ENCODE measurements around the gene KIF4A.
A peak's percentile ranks its signal among the peaks of the same experiment; 100 is the strongest.

KIF4A gene

GRCh38 chrX:70410921-70411320 is 121.0 kb downstream of the KIF4A start:
- ATAC-seq: no peak
- Mint-ChIP-seq H3K36me3 (no peaks in the 10 kb centered on the region), H3K9me3 (no peaks in the 10 kb centered on the region), H3K4me3 (no peak overlapping the region), H3K4me1 (no peaks in the 10 kb centered on the region), H3K27me3 (no peaks in the 10 kb centered on the region), H3K27ac (no peak overlapping the region)

- no peaks in the 10 kb centered on the region for H3K27me3 Mint-ChIP-seq
- H3K4me3 Mint-ChIP-seq: no peak overlapping the region
- H3K4me1 Mint-ChIP-seq: no peaks in the 10 kb centered on the region
- no peak overlapping the region for H3K27ac Mint-ChIP-seq
- H3K36me3 Mint-ChIP-seq: no peaks in the 10 kb centered on the region
- ATAC-seq: peak; percentile 36
- no peaks in the 10 kb centered on the region for H3K9me3 Mint-ChIP-seq
These were observed 121.6 kb downstream of the KIF4A start for GRCh38 chrX:70411475-70411874.

GRCh38 chrX:70421618-70422017 is 131.7 kb downstream of the KIF4A start:
- Mint-ChIP-seq H3K27me3 (peaks cover 9% of the 10 kb centered on the region), H3K4me1 (no peaks in the 10 kb centered on the region), H3K4me3 (no peak overlapping the region), H3K9me3 (no peaks in the 10 kb centered on the region), H3K27ac (no peak overlapping the region), H3K36me3 (no peaks in the 10 kb centered on the region)
- no peak for ATAC-seq

GRCh38 chrX:70422851-70423341 is 133.0 kb downstream of the KIF4A start, which contains the start of gene GDPD2:
GDPD2 (plus strand) TSS chrX:70423314; CDS start chrX:70424985, 1,671 bp downstream.
- Mint-ChIP-seq H3K4me3 (no peak within 1 kb of the TSS), H3K4me1 (no peaks in the 10 kb centered on the region), H3K27me3 (peaks cover 9% of the 10 kb centered on the region), H3K9me3 (no peaks in the 10 kb centered on the region), H3K36me3 (no peaks in the 10 kb centered on the region), H3K27ac (no peak within 1 kb of the TSS)
- no peak for ATAC-seq

- Mint-ChIP-seq H3K9me3 (no peaks in the 10 kb centered on the region), H3K4me1 (no peaks in the 10 kb centered on the region), H3K36me3 (no peaks in the 10 kb centered on the region), H3K4me3 (no peak overlapping the region), H3K27ac (no peak overlapping the region), H3K27me3 (peaks cover 9% of the 10 kb centered on the region)
- ATAC-seq: no peak
These were observed 134.2 kb downstream of the KIF4A start for GRCh38 chrX:70423936-70424675.

GRCh38 chrX:70424801-70425200 is 134.9 kb downstream of the KIF4A start:
- Mint-ChIP-seq H3K9me3 (no peaks in the 10 kb centered on the region), H3K27me3 (peaks cover 9% of the 10 kb centered on the region), H3K27ac (no peak overlapping the region), H3K4me1 (no peaks in the 10 kb centered on the region), H3K4me3 (no peak overlapping the region), H3K36me3 (no peaks in the 10 kb centered on the region)
- ATAC-seq: no peak

- no peak for ATAC-seq
- Mint-ChIP-seq H3K4me3 (no peak overlapping the region), H3K27ac (no peak overlapping the region), H3K9me3 (no peaks in the 10 kb centered on the region), H3K4me1 (no peaks in the 10 kb centered on the region), H3K36me3 (no peaks in the 10 kb centered on the region), H3K27me3 (peaks cover 9% of the 10 kb centered on the region)
These were observed 136.7 kb downstream of the KIF4A start for GRCh38 chrX:70426286-70427278.

GRCh38 chrX:70427365-70427764 is 137.5 kb downstream of the KIF4A start:
- H3K4me3 Mint-ChIP-seq: no peak overlapping the region
- H3K4me1 Mint-ChIP-seq: no peaks in the 10 kb centered on the region
- peaks cover 9% of the 10 kb centered on the region for H3K27me3 Mint-ChIP-seq
- no peaks in the 10 kb centered on the region for H3K9me3 Mint-ChIP-seq
- no peaks in the 10 kb centered on the region for H3K36me3 Mint-ChIP-seq
- ATAC-seq: no peak
- no peak overlapping the region for H3K27ac Mint-ChIP-seq

GRCh38 chrX:70429759-70430158 is 139.9 kb downstream of the KIF4A start:
- ATAC-seq: no peak
- H3K9me3 Mint-ChIP-seq: no peaks in the 10 kb centered on the region
- no peak overlapping the region for H3K27ac Mint-ChIP-seq
- no peaks in the 10 kb centered on the region for H3K36me3 Mint-ChIP-seq
- no peaks in the 10 kb centered on the region for H3K27me3 Mint-ChIP-seq
- peaks cover 11% of the 10 kb centered on the region for H3K4me1 Mint-ChIP-seq
- no peak overlapping the region for H3K4me3 Mint-ChIP-seq

GRCh38 chrX:70432936-70433847 is 143.3 kb downstream of the KIF4A start:
- Mint-ChIP-seq H3K4me3 (peak overlapping the region; percentile 89), H3K36me3 (no peaks in the 10 kb centered on the region), H3K4me1 (peaks cover 19% of the 10 kb centered on the region), H3K9me3 (no peaks in the 10 kb centered on the region), H3K27me3 (no peaks in the 10 kb centered on the region), H3K27ac (peak overlapping the region; percentile 87)
- ATAC-seq: no peak

- Mint-ChIP-seq H3K36me3 (no peaks in the 10 kb centered on the region), H3K4me3 (peak overlapping the region; percentile 89), H3K9me3 (no peaks in the 10 kb centered on the region), H3K4me1 (peaks cover 19% of the 10 kb centered on the region), H3K27me3 (no peaks in the 10 kb centered on the region), H3K27ac (peak overlapping the region; percentile 87)
- ATAC-seq: peak; percentile 84
These were observed 144.0 kb downstream of the KIF4A start for GRCh38 chrX:70433848-70434351.

- H3K27me3 Mint-ChIP-seq: no peaks in the 10 kb centered on the region
- peak overlapping the region; percentile 89 for H3K4me3 Mint-ChIP-seq
- peak; percentile 88 for ATAC-seq
- peak overlapping the region; percentile 87 for H3K27ac Mint-ChIP-seq
- no peaks in the 10 kb centered on the region for H3K9me3 Mint-ChIP-seq
- no peaks in the 10 kb centered on the region for H3K36me3 Mint-ChIP-seq
- H3K4me1 Mint-ChIP-seq: peaks cover 19% of the 10 kb centered on the region
These were observed 144.5 kb downstream of the KIF4A start for GRCh38 chrX:70434352-70434866.

GRCh38 chrX:70434914-70435586 is 145.1 kb downstream of the KIF4A start:
- no peak for ATAC-seq
- no peaks in the 10 kb centered on the region for H3K27me3 Mint-ChIP-seq
- H3K36me3 Mint-ChIP-seq: no peaks in the 10 kb centered on the region
- H3K4me1 Mint-ChIP-seq: peaks cover 19% of the 10 kb centered on the region
- H3K4me3 Mint-ChIP-seq: peak overlapping the region; percentile 89
- no peaks in the 10 kb centered on the region for H3K9me3 Mint-ChIP-seq
- peak overlapping the region; percentile 87 for H3K27ac Mint-ChIP-seq

GRCh38 chrX:70436343-70436742 is 146.4 kb downstream of the KIF4A start:
- H3K4me3 Mint-ChIP-seq: peak overlapping the region; percentile 17
- no peak for ATAC-seq
- no peaks in the 10 kb centered on the region for H3K36me3 Mint-ChIP-seq
- H3K9me3 Mint-ChIP-seq: no peaks in the 10 kb centered on the region
- H3K27ac Mint-ChIP-seq: no peak overlapping the region
- H3K27me3 Mint-ChIP-seq: peaks cover 12% of the 10 kb centered on the region
- peaks cover 19% of the 10 kb centered on the region for H3K4me1 Mint-ChIP-seq

Data from stimulated activated memory B cell treated with anti-CD40 and anti-IgM and Interleukin-4, amounts not matched to agents 10 μg/mL and 1 μg/mL and 100 μg/mL, for 72 hours (primary cell).